ENCODE results near the gene FERMT2.
"Not testable (repeated sequence)": the region's sequence is repeated elsewhere in the genome, so short reads cannot be mapped to it uniquely, and the experiment has no call there.

The FERMT2 gene

DNA sequence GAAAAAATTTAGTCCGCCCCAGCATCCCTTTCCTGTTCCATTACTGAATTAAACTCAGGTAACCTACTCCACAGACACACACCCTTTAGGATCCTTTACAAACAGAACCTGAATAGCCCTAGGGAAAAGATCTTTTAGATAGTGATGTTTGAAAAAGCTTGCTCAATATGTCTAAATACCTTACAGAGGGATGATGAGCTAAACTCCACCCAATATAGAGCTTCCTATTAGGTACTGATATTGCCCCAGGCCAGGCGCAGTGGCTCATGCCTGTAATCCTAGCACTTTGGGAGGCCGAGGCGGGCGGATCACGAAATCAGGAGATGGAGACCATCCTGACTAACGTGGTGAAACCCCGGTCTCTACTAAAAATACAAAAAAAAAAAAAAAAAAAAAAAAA, 50.1 kb downstream of the FERMT2 start:
- no peak for DNase-seq (ENCODE audit: low read depth in 2 of 2)

DNA sequence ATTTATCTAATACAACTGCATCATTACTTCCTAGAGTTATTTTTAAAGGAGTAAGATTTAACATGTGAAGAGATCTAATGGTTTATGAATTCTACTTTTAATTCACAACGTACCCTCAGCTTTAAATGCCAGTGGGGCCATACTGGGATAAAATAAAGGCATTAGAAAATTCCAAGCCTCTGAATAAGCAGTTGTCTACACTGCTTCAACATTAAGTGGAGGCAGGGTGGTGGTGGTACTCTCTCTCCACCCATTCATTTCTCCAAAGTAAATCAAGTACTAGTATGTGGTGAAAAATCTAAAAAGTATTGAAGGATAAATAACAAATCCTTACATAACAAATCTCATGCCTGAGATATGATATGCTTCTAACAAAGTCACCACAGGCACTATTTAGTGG, 52.4 kb downstream of the FERMT2 start:
- DNase-seq (ENCODE audit: low read depth in 2 of 2) = no peak

DNA sequence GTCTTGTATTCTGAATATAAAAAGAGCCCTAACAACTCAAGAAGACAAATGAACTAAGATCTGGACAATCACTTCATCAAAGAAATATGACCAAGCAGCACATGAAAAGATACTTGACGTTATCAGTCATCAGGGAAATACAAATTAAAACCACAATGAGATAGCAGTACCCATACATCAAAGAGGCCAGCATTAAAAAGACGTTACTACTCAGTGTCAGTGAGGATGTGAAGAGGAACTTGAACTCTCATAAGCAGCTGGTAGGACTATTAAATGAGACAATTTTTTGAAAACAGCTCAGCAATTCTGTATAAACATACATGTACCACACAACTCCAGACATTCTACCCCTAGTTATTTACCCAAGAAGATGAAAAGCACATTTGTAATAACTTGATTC, 55.9 kb downstream of the FERMT2 start:
- no peak for DNase-seq (ENCODE audit: low read depth in 2 of 2)

DNA sequence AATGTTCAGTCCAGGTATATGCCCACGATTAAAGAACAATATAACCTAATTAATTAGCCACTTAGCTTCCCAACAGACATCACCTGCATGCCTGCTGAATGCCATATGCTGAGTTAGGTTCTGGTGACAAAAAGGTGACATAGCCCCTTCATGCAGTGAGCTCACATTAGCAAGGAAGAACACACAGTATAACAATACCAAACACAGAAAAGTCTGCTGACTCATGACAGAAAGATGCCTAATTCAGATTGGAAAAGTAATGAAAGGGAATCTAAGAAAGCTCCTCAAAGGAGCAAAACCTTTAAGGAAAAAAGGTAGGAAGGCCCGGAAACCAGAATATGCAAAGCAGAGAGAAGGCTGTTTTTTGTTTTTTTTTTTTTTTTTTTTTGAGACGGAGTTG, 59.0 kb downstream of the FERMT2 start:
- DNase-seq (ENCODE audit: low read depth in 2 of 2) = no peak

DNA sequence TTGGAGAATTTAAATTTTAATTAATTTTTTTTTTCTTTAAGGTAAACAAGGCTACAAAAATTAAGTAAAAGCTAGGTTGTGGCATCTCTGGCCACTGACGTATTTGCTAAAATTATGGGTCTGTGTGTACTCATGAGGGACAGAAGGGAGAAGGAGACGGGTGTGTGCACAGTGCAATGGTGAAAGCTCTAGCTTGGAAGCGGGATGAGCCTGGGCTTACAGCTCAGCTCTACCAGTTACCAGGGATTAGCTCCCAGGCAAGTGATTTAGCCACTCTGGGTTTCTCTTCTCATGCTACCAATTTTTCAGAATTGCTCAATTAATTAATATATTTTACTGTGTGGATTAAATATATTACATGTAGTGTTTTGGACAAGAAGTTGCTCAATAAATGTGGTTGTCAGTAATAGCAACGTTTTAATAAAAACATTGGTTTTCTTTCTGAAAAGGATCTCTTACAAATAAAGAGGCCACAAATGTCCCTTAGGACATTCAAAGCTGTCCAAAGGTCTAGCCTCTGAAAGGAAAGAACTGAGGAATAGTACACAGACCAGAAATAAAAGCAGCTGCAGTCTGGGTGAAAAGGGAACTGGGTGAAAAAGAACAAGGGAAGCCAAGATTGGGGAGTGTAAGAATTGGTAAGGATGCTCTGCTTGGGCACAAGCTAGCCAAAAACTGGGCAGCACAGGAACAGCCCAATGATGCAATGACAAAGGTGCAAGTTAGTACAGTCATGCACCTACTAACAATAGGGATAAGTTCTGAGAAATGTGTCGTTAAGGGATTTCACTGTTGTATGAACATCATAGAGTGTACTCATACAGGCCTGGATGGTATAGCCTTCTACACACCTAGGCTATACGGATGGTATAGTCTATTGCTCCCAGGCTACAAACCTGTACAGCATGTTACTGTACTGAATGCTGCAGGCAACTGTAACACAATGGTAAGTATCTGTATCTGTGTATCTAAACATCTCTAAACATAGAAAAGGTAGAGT, 61.7 kb downstream of the FERMT2 start:
- no peak for DNase-seq (ENCODE audit: low read depth in 2 of 2)

DNA sequence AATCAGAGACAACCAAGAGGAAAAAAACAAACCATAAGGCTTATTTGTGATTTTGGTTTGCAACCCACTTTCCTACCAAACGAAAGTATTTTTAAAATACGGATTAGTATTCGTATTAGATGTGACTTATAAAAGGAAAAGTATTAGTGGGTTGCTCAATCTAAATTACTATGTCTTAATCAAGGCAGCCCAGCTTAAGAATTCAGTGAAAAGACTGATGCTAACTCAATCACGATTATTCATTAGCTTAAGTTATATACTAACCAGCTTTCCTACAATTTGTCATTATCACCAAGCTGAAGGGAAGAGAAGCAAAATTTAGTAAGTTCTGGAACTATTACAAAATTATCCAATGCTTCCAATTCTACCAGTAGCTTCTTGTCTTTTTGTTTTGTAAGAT, 62.7 kb downstream of the FERMT2 start:
- DNase-seq (ENCODE audit: low read depth in 2 of 2) = no peak

DNA sequence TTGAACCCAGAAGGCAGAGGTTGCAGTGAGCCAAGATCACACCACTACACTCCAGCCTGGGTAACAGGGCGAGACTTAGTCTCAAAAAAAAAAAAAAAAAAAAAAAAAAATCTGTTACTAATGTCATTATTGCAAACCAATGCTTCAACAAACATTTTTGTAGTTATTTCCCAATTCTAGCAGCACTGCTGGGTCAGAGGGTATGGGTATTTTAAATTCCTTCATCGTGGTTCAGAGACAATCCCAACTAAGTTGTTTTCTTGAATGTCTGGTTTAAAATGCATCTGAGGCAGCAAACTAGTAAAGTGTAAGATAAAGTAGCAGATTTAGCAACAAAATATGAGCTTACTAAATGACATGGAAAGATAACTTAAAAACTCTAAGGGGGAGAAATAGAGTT, 65.6 kb downstream of the FERMT2 start:
- no peak for DNase-seq (ENCODE audit: low read depth in 2 of 2)

DNA sequence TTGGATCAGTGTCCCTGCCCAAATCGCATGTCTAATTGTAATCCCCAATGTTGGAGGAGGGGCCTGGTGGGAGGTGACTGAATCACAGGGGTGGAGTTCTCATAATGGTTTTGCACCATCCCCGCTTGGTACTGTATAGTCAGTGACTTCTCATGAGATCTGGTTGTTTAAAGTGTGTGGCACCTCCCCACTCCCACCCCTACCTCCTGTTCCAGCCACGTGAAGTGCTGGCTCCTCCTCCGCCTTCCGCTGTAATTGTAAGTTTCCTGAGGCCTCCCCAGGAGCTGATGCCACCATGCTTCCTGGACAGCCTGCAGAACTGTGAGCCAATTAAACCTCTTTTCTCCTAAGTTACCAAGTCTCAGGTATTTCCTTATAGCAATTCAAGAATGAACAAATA, 67.2 kb downstream of the FERMT2 start:
- DNase-seq (ENCODE audit: low read depth in 2 of 2) = no peak

DNA sequence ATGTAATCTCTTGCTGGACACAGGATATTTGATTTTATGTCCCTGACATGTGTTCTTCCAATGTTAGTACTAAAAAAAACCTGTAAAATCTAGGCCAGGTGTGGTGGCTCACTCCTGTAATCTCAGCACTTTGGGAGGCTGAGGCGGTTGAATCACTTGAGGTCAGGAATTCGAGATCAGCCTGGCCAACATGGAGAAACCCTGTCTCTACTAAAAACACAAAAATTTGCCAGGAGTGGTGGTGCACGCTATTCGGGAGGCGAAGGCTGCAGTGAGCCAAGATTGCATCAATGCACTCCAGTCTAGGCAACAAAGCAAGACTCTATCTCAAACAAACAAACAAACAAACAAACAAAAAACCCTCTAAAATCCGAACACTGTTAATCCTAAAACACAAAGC, 68.0 kb downstream of the FERMT2 start:
- no peak for DNase-seq (ENCODE audit: low read depth in 2 of 2)

DNA sequence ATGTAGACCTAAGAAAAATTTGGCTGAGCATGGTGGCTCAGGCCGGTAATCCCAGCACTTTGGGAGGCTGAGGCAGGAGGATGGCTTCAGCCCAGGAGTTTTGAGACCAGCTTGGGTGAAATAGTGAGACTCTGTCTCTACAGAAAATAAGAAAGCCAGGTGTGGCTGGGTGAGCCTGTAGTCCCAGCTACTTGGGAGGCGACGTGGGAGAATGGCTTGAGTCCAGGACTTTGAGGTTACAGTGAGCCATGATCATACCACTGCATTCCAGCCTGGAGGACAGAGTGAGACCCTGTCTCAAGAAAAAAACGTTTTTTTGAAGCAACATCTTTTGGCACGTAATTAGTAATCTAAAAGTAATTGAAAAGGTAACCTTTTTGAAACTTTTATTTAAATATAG, 70.9 kb downstream of the FERMT2 start:
- no peak for DNase-seq (ENCODE audit: low read depth in 2 of 2)

DNA sequence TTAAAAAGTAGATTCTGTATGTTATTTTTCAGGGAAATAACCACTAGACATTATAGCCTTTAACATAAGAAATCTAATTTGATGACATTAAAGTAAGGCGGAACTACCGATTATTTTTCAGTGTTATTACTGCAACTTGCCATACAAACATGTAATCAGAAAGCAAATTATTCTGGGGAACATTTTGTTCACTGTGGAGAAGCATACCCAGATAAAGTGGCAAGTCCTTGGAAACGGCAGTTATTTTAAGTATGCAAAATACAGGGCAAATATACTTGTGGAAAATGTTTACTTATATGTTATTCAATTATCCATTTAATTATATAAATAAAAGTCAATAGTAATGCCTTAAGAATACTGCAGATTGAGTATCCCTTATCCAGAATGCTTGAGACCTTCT, 71.9 kb downstream of the FERMT2 start:
- DNase-seq (ENCODE audit: low read depth in 2 of 2) = no peak

DNA sequence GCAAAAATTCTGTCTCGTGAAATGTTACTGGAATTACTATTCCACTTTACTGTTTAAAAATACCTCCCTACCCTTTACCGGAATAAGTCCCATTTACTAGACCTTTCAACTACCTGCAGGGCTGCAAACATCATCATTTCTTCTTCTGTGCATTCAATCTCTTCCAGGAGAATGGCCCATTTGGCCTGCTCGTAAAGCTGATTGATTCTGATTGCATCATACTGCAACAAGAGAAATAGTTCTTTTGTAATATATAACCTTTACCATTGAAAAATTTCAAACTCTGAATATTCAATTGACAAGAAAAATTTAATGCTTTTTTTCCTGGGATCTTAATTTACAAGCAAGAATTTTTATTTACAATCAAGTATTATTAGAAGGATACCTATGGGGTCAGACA, 72.4 kb downstream of the FERMT2 start:
- no peak for DNase-seq (ENCODE audit: low read depth in 2 of 2)

DNA sequence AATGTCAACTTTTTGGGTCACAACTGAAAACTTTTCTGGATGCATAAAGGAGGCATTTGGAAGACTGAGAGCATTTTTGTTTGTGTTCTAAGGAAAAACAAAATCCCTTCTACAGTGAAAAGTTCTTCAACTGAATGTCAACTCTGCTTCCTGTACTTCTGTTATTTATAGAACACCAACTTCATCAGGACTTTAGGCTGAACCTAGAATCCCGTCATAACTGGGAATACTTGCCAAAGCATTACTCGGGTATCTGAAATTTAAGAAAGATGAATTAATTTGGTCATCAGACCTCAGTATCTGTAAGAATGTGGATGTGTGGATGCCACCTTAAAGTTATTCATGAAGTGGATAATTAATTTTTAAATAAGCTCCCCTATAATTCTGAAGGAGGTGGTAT, 73.2 kb downstream of the FERMT2 start:
- DNase-seq (ENCODE audit: low read depth in 2 of 2) = no peak

DNA sequence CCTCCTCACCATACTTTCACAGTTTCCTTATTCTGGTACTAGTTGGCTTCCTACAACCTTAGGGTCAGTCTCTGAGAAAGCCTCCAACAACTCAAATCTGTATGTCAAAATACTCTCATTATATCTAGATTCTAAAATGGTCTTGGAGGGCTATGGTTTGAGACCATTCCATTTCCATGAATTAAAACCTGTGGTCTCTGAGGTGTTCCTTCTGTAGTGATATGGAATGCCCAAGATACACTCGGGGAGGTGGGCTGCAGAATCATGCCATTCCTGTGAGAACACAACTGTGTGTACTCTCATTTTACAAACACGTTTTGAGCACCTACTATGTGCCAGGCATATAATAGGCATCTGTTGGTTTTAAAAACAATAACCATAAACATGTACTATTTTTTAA, 74.0 kb downstream of the FERMT2 start:
- DNase-seq (ENCODE audit: low read depth in 2 of 2) = no peak

DNA sequence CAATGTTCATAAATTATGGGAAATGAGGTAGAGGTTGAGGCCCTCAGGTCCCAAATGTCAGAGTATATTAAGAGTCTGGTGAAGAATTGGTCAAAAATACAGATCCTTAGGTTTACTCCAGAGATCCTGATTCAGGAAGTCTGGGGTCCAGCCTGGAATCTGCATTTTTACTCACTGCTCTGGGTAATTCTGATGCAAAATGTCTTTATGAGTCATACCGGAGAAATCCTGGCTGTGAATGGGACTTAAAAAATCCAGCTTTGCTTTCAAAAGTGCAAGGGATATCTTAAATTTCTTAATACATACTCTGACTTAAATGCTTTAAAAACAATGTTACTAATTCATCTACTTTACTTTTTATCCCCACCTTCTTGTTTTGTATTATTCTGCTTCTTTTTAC, 74.5 kb downstream of the FERMT2 start:
- DNase-seq (ENCODE audit: low read depth in 2 of 2) = no peak

DNA sequence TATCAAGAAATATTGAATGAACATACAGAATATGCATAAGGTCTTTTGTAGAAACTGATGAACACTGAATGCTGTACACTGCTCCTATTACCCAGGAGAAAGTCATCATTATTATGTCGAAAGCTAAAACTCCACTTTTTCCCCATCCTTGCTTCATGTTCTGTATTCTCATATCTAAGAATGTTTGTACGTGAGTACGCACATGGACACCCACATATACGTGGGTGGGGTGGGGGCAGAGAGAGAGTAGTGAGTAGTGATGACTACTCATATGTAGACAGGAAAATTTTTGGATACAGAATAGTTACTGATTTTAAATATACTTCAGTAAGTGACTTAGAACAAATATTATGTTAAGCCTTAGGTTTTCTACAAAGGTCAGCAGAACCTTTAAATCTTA, 75.1 kb downstream of the FERMT2 start:
- no peak for DNase-seq (ENCODE audit: low read depth in 2 of 2)

DNA sequence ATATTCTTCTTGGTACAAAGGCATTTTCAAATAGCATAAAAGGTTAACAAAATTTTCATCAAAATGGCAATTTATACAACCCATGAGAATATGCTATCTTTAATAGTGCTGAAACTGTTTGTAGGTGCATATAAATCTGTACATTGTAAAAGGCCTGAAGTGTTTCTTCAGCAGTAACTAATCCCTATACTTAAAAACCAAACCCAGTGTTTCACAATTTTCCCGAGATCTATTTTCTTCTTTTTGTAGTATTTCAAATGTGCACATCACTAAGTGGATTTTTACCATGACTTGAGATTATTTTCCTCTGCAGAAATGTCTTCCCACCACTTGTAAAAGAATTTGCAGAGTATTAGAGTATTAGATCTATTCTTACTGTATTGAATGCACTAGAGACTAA, 76.5 kb downstream of the FERMT2 start:
- no peak for DNase-seq (ENCODE audit: low read depth in 2 of 2)

DNA sequence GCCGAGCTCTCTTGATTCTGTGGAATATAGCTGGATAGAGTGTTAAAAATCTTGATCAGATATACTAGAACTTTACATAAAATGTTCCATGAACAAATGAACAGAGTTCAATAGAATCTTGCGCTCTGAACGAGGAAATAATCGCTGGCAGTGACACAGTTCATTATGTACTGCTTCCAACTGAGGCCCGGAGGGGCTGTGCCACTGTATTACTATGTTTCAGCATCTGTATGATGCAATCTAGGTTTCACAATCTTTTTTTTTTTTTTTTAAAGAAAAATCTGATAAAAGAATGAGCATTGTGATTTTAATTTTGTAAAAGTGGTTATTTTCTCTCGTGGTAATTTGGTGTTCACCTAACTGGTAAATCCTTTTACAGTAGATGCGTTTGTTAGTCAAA, 77.2 kb downstream of the FERMT2 start:
- no peak for DNase-seq (ENCODE audit: low read depth in 2 of 2)

DNA sequence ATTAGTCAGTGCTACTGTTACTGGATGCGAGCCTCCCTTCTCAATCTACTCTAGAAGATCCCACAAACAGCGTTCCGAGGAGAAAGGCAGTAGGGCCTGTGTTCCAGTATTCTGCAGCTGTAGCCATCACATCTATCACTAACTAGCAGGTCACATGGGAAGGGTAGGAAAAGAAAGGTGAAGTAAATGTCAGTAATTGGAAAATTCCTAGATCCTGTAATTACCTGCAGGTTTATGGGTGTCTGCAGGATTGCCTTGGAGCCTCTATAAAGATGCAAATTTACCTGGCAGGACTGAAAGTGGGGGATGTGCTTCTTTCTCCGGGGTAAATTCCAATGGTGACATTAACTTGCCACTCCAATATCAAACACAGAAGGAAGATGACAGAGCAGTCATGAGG, 77.8 kb downstream of the FERMT2 start:
- DNase-seq (ENCODE audit: low read depth in 2 of 2) = no peak

DNA sequence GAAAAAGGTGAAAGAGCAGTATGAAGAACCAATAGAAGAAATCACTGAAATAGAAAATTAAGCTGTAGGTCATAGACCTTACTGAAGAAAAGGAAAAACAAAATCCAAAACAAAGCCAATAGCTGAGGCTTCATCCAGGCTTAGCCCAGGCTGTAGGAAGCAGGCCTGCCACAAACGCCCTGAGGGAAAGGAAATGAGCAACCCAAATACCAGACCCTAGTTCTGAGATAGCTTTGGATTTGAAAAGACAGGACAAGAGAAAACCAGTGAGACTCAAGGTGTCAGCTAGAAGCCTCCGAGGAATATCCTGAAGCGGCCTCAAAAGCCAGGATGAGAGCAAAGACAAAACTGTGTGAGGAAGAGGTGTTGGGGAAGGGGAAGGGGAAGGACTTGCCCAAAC, 79.2 kb downstream of the FERMT2 start:
- DNase-seq (ENCODE audit: low read depth in 2 of 2) = no peak

DNA sequence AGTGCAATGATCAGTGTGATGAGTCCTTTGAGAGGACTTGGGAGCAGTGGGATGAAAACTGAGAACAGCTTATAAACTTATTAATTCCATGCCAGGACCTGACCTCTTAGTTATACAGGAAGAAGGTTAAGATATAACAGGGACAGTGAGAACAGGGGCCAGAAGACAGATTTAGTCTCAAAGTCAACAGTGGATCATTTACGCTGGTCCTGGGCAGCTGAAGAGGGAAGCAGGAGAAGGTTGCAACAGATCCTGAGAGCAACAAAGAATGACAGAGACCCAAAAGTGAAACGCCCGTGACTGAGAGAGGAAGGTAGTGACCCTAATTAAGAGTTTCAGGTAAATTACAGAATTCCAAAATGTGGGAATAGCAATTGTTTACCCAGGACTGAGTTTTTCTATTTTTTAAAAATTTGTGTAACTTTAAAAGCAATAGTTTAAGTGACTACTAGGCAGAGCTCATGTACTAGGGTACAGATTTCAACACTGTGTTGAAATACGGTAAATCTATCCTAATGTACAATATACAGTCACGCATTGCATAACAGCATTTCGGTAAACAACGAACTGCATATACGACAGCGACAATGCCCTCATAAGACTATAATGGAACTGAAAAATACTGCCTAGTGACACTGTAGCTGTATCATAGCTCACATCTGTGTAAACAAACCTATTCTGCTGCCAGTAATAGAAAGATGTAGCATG, 81.8 kb downstream of the FERMT2 start:
- no peak for DNase-seq (ENCODE audit: low read depth in 2 of 2)

DNA sequence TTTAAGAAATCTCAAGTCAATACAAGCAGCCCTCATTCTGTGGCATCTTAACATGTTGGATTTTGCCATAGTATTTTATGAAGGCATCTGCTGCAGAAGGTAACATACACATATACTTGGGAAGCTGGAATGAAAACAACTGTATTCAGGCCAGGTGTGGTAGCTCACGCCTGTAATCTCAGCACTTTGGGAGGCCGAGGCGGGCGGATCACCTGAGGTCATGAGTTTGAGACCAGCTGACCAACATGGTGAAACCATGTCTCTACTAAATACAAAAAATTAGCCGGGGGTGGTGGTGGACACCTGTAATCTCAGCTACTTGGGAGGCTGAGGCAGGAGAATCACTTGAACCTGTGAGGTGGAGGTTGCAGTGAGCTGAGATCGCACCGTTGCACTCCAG, 86.0 kb downstream of the FERMT2 start:
- DNase-seq (ENCODE audit: low read depth in 2 of 2) = not testable (repeated sequence)

DNA sequence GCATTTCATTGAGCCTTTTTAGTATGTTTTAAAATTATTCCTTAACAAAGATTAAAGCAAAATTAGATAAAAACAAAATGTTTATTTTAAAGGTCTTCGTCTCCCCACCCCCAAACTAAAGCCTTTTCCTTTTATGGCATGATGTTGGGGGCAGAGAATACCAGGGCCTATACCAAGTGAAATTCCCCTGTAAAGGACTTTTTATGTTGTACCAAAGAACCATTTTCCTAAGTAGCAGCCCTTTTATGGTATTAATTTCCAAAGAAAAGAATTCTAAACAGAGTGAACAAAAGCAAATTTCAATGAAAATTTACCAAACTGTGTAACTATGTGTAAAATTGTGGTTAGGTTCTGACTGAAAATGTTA, 87.5 kb downstream of the FERMT2 start:
- no peak for DNase-seq (ENCODE audit: low read depth in 2 of 2)

Data from stimulated activated CD4-positive, alpha-beta T cell treated with anti-CD3 and anti-CD28 coated beads, Interleukin-1b, Interleukin-23, amount 100 ng/mL, for 1 hour (primary cell).